Measurements from ENCODE around the gene PRR12.

DNA sequence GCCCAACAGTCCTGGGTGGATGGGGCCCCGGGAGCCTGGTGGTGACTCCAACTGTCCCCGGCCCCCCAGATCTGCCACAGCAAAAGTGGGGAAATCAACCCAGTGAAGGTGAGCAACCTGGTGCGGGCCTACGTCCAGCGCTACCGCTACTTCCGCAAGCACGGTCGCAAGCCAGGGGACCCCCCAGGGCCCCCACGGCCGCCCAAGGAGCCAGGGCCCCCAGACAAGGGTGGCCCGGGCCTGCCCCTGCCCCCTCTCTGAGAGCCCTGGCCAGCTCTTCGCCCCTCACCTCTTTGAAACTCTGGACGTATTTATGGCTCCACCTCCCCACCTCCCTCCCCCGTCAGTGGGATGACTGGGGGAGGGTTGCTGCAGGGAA, 67.1 kb downstream of the PRR12 start:
- TF ChIP-seq, protein P1, sequence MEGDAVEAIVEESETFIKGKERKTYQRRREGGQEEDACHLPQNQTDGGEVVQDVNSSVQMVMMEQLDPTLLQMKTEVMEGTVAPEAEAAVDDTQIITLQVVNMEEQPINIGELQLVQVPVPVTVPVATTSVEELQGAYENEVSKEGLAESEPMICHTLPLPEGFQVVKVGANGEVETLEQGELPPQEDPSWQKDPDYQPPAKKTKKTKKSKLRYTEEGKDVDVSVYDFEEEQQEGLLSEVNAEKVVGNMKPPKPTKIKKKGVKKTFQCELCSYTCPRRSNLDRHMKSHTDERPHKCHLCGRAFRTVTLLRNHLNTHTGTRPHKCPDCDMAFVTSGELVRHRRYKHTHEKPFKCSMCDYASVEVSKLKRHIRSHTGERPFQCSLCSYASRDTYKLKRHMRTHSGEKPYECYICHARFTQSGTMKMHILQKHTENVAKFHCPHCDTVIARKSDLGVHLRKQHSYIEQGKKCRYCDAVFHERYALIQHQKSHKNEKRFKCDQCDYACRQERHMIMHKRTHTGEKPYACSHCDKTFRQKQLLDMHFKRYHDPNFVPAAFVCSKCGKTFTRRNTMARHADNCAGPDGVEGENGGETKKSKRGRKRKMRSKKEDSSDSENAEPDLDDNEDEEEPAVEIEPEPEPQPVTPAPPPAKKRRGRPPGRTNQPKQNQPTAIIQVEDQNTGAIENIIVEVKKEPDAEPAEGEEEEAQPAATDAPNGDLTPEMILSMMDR (IDR thresholded peaks at IDR 0.05), result no peak
- TF ChIP-seq POLR2A (IDR thresholded peaks at IDR 0.05), result no peak
